RWPE2 (cell line): ENCODE measurements around the gene THPO.
A peak's percentile ranks its signal among the peaks of the same experiment; 100 is the strongest.

Source experiments
- ATAC-seq: fragments of 200-7000 bp; cut with Tn5 transposase; 3 replicates; pipeline ENCODE4 v1.9.1; 2021; ENCODE audit warnings: low read depth
- DNase-seq: peaks from one replicate; pipeline ENCODE4 v3.0.0-alpha.2; 2020; ENCODE audit warnings: low spot score
- H3K27ac ChIP-seq: fragments of 450-650 bp; 2 replicates; pipeline ENCODE4 v1.5.1; 2017; ENCODE audit warnings: mild to moderate bottlenecking; ENCODE audit not compliant: poor library complexity, severe bottlenecking
- H3K27me3 ChIP-seq: fragments of 250-450 bp; sonication (Bioruptor Pico); 2 replicates; pipeline ENCODE4 v1.5.1; 2021; ENCODE audit warnings: mild to moderate bottlenecking, moderate library complexity; ENCODE audit not compliant: insufficient read depth, poor library complexity, severe bottlenecking
- H3K36me3 ChIP-seq: fragments of 250-450 bp; sonication (Bioruptor Pico); 2 replicates; pipeline ENCODE4 v1.5.1; 2020; ENCODE audit warnings: low read depth, mild to moderate bottlenecking, moderate library complexity
- H3K4me1 ChIP-seq: fragments of 250-450 bp; sonication (Bioruptor Pico); 2 replicates; pipeline ENCODE4 v1.5.1; 2021; ENCODE audit warnings: mild to moderate bottlenecking, moderate library complexity; ENCODE audit not compliant: insufficient read depth, poor library complexity, severe bottlenecking
- H3K4me3 ChIP-seq: fragments of 250-450 bp; sonication (Bioruptor Pico); 2 replicates; pipeline ENCODE4 v1.5.1; 2021; ENCODE audit warnings: mild to moderate bottlenecking, moderate library complexity; ENCODE audit not compliant: severe bottlenecking
- H3K9me3 ChIP-seq: fragments of 250-450 bp; sonication (Bioruptor Pico); 2 replicates; pipeline ENCODE4 v1.5.1; 2021; ENCODE audit warnings: mild to moderate bottlenecking, moderate library complexity; ENCODE audit not compliant: severe bottlenecking
- TF ChIP-seq, protein P1 (sequence below): fragments of 450-650 bp; IDR thresholded peaks from one replicate; pipeline ENCODE4 v1.5.1; 2017; ENCODE audit warnings: mild to moderate bottlenecking, moderate library complexity; ENCODE audit not compliant: poor library complexity, severe bottlenecking

Gene THPO

GRCh38 chr3:184373422-184373821 is 4.6 kb downstream of the THPO start:
- H3K27ac ChIP-seq, result no peak overlapping the region
- no peaks in the 10 kb centered on the region for H3K4me1 ChIP-seq
- TF ChIP-seq, protein P1, sequence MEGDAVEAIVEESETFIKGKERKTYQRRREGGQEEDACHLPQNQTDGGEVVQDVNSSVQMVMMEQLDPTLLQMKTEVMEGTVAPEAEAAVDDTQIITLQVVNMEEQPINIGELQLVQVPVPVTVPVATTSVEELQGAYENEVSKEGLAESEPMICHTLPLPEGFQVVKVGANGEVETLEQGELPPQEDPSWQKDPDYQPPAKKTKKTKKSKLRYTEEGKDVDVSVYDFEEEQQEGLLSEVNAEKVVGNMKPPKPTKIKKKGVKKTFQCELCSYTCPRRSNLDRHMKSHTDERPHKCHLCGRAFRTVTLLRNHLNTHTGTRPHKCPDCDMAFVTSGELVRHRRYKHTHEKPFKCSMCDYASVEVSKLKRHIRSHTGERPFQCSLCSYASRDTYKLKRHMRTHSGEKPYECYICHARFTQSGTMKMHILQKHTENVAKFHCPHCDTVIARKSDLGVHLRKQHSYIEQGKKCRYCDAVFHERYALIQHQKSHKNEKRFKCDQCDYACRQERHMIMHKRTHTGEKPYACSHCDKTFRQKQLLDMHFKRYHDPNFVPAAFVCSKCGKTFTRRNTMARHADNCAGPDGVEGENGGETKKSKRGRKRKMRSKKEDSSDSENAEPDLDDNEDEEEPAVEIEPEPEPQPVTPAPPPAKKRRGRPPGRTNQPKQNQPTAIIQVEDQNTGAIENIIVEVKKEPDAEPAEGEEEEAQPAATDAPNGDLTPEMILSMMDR, result no peak
- peaks cover 17% of the 10 kb centered on the region for H3K36me3 ChIP-seq
- peaks cover 19% of the 10 kb centered on the region for H3K27me3 ChIP-seq
- DNase-seq, result no peak
- H3K9me3 ChIP-seq, result no peaks in the 10 kb centered on the region
- peak; percentile 21; the same call in 1 of the 3 replicates for ATAC-seq
- H3K4me3 ChIP-seq, result no peak overlapping the region

- Histone ChIP-seq H3K36me3 (peaks cover 22% of the 10 kb centered on the region), H3K27ac (no peak overlapping the region), H3K4me1 (no peaks in the 10 kb centered on the region), H3K4me3 (no peak overlapping the region), H3K9me3 (no peaks in the 10 kb centered on the region), H3K27me3 (peaks cover 13% of the 10 kb centered on the region)
- no peak for DNase-seq
- ATAC-seq, result no peak
- TF ChIP-seq, protein P1, result no peak
Measured at GRCh38 chr3:184372911-184373310, 5.1 kb downstream of the THPO start.

DNA sequence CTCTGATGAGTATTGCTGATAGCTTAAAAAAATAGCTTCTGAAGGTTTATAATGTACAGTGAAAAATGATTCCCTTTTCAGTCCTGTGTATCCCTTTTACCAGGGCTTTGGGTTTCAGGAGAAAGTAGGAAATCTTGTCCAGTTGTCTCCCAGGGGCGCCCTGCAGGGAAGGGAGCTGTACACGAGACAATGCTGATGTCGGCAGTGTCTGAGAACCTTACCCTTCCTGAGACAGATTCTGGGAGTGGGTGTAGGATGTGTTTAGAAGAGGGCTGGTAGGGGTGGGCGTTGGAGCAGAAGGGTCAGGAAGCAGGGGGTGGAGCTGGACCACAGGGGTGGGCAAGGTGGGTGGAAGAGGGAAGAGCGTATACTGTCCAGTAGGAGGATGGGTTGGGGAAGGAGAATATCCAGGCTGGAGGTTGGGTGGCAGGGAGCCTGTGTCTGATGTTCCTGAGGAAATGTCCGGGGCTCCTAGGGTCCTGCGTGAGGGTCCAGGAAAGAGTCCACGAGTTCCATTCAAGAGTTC is 5.6 kb downstream of the THPO start:
- no peak overlapping the region for H3K4me3 ChIP-seq
- no peaks in the 10 kb centered on the region for H3K9me3 ChIP-seq
- H3K27me3 ChIP-seq, result peaks cover 11% of the 10 kb centered on the region
- peaks cover 28% of the 10 kb centered on the region for H3K36me3 ChIP-seq
- no peak overlapping the region for H3K27ac ChIP-seq
- ATAC-seq (no peak), DNase-seq (no peak)
- no peaks in the 10 kb centered on the region for H3K4me1 ChIP-seq
- TF ChIP-seq, protein P1, result no peak

DNA sequence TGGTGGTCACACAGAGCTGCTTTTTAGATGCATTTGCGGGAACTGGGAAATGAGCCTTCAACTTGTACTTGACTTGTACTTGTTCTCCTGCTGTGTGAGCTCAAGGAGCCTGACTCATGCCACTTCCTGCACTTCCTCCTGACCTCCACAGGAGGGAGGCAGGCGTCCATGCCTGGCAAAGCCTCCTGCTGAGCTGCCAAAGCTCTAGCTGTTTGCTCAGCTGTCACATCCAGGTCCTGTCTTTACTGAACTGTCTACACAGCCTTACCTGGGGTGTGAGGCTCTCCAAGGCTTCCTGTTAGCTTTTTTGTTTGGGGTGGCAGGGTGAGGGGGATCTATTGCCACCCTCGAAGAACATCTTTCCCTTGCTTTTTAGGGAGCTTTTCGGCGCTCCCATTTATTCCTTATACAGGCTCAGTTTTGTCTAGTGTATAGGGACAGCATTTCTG is 6.4 kb downstream of the THPO start:
- H3K4me3 ChIP-seq, result no peak overlapping the region
- TF ChIP-seq, protein P1, result peak; percentile 93
- no peaks in the 10 kb centered on the region for H3K9me3 ChIP-seq
- no peak overlapping the region for H3K27ac ChIP-seq
- ATAC-seq (peak; percentile 93), DNase-seq (peak; percentile 77)
- H3K4me1 ChIP-seq, result no peaks in the 10 kb centered on the region
- H3K27me3 ChIP-seq, result peaks cover 11% of the 10 kb centered on the region
- H3K36me3 ChIP-seq, result peaks cover 36% of the 10 kb centered on the region

DNA sequence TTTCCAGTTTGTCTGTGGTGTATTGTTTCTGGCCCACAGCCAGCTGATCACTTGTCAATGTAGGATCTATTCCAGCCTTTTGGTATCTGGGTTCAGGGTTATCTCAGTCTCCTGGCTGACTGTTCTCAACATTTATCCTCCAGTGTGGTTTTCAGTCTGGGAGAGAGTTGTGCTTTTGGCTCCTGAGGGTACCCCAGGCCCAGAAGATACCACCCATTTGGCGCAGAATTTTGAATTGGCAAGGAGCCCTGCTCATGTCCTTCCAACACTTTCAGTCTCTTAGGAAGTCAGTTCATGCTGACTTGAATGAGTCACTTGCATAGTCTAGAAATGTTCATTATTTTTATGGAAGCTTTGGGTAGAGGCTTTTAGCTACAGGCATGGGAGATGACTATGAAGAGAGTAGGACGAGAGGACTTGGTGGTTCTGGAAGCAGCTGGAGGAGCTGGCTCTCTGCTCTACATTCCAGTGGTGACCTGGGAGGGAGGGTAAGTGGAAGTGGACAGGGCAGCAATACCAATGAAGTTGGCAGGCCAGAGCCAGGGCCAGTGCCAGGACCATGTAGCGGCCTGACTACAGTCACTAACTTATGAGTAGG is 9.3 kb downstream of the THPO start:
- H3K27ac ChIP-seq, result no peak overlapping the region
- no peak overlapping the region for H3K4me3 ChIP-seq
- TF ChIP-seq, protein P1, result no peak
- no peaks in the 10 kb centered on the region for H3K27me3 ChIP-seq
- no peak for DNase-seq
- ATAC-seq, result no peak
- peaks cover 58% of the 10 kb centered on the region for H3K36me3 ChIP-seq
- H3K4me1 ChIP-seq, result peaks cover 8% of the 10 kb centered on the region
- H3K9me3 ChIP-seq, result no peaks in the 10 kb centered on the region
